H1 (cell line): Measurements from ENCODE around the gene TBX15. TPM values are rescaled to one million over a fixed set of nuclear protein-coding genes. Genes with fewer than 3 reads are reported as not detected.
A peak's percentile ranks its signal among the peaks of the same experiment; 100 is the strongest.

Experiments
- CTCF ChIA-PET: fragments of 300-600 bp; sonication (Branson Sonifier 250); formaldehyde crosslinking; loops from one replicate; lab custom pipeline; 2021; ENCODE audit not compliant: partially characterized antibody; lab: Charles Lee
- POLR2A ChIA-PET: fragments of 300-600 bp; sonication (Branson Sonifier 250); formaldehyde crosslinking; loops from one replicate; lab custom pipeline; 2021; ENCODE audit warnings: inconsistent platforms; ENCODE audit not compliant: partially characterized antibody; lab: Charles Lee
- DNase-seq, 2 experiments: peaks; one replicate each; pipeline versions ENCODE4 v3.0.0 to v3.0.0-alpha.2; 2010 to 2022; ENCODE audit warnings: low spot score in 2 of 2, low read depth in 1 of 2, mixed read lengths in 1 of 2
- FAIRE-seq: peaks from 2 replicates; lab custom pipeline; 2011; peaks lifted over from hg19 to GRCh38; lab: Jason Lieb, UNC
- H2AFZ ChIP-seq: 2 replicates; pipeline ENCODE4 v1.8.1; 2012; ENCODE audit warnings: low read length, inconsistent platforms
- H2AK5ac ChIP-seq: 2 replicates; pipeline ENCODE4 v1.6.1; 2013; ENCODE audit warnings: low read depth, low read length
- H2BK120ac ChIP-seq: replicated peaks from 2 replicates; pipeline ENCODE3; 2013; ENCODE audit warnings: low read depth, low read length, inconsistent platforms
- H2BK12ac ChIP-seq: 2 replicates; pipeline ENCODE4 v1.6.1; 2013; ENCODE audit warnings: low read depth, low read length
- H2BK15ac ChIP-seq: 2 replicates; pipeline ENCODE4 v1.6.1; 2013; ENCODE audit warnings: low read length
- H2BK20ac ChIP-seq: 2 replicates; pipeline ENCODE4 v1.6.1; 2013; ENCODE audit warnings: low read length
- H2BK5ac ChIP-seq: 2 replicates; pipeline ENCODE4 v1.6.1; 2013; ENCODE audit warnings: low read depth, low read length
- H3K14ac ChIP-seq: 2 replicates; pipeline ENCODE4 v1.6.1; 2013; ENCODE audit warnings: inconsistent platforms; ENCODE audit not compliant: insufficient read length
- H3K18ac ChIP-seq: 2 replicates; pipeline ENCODE4 v1.6.1; 2013; ENCODE audit warnings: low read length; ENCODE audit errors: extremely low read depth
- H3K23ac ChIP-seq: 2 replicates; pipeline ENCODE4 v1.6.1; 2013; ENCODE audit warnings: inconsistent platforms; ENCODE audit not compliant: insufficient read length
- H3K23me2 ChIP-seq: 2 replicates; pipeline ENCODE4 v1.6.1; 2013; ENCODE audit warnings: low read depth, low read length
- H3K27ac ChIP-seq: 2 replicates; pipeline ENCODE4 v1.6.1; 2011; ENCODE audit warnings: low read depth, low read length, inconsistent platforms
- H3K27me3 ChIP-seq, 4 experiments: replicated peaks in 1 of 4; 1 replicate in 1 of 4; 2 replicates in 3 of 4; pipeline versions ENCODE4 v1.6.1 to v1.8.1; 2011 to 2013; ENCODE audit warnings: low read length in 3 of 4, mild to moderate bottlenecking in 3 of 4, inconsistent platforms in 2 of 4, mixed read lengths in 2 of 4, moderate library complexity in 1 of 4; ENCODE audit not compliant: control insufficient read depth in 3 of 4, insufficient read depth in 3 of 4; ENCODE audit errors: extremely low read depth in 1 of 4
- H3K36me3 ChIP-seq, 4 experiments: 2 replicates each; pipeline versions ENCODE4 v1.6.1 to v1.8.1; 2011 to 2013; ENCODE audit warnings: mild to moderate bottlenecking in 4 of 4, low read length in 3 of 4, moderate library complexity in 2 of 4, control low read depth in 1 of 4, inconsistent platforms in 1 of 4; ENCODE audit not compliant: insufficient read depth in 4 of 4, control insufficient read depth in 2 of 4
- H3K4ac ChIP-seq: replicated peaks from 2 replicates; pipeline ENCODE3; 2013; ENCODE audit warnings: low read length, low read depth, mixed read lengths, inconsistent platforms; ENCODE audit not compliant: insufficient read length
- H3K4me1 ChIP-seq, 4 experiments: replicated peaks in 1 of 4; 1 replicate in 1 of 4; 2 replicates in 3 of 4; pipeline versions ENCODE4 v1.6.1 to v1.8.1; 2011 to 2013; ENCODE audit warnings: low read length in 3 of 4, inconsistent platforms in 2 of 4, mixed read lengths in 1 of 4; ENCODE audit not compliant: insufficient read depth in 4 of 4, control insufficient read depth in 3 of 4
- H3K4me2 ChIP-seq, 2 experiments: 2 replicates each; pipeline versions ENCODE4 v1.6.1 to v1.8.1; 2011 to 2013; ENCODE audit warnings: low read depth in 2 of 2, low read length in 2 of 2, control low read depth in 1 of 2, inconsistent platforms in 1 of 2, mild to moderate bottlenecking in 1 of 2; ENCODE audit not compliant: insufficient read depth in 1 of 2
- H3K4me3 ChIP-seq, 4 experiments: fragments of 200-600, 300-600 bp in 1 of 4; sonication (generic), shearing (Covaris generic), sonication (Bioruptor Twin) in 1 of 4; 2 replicates each; pipeline versions ENCODE4 v1.5.1 to v1.8.1; 2011 to 2016; ENCODE audit warnings: low read length in 4 of 4, low read depth in 3 of 4, control low read depth in 2 of 4, inconsistent platforms in 2 of 4, mild to moderate bottlenecking in 2 of 4, mixed read lengths in 1 of 4, moderate library complexity in 1 of 4; ENCODE audit not compliant: insufficient read depth in 2 of 4; ENCODE audit errors: extremely low read depth in 1 of 4
- H3K56ac ChIP-seq: replicated peaks from 2 replicates; pipeline ENCODE3; 2013; ENCODE audit warnings: low read depth, mild to moderate bottlenecking, mixed read lengths, low read length, inconsistent platforms; ENCODE audit not compliant: insufficient read length
- H3K79me1 ChIP-seq: 2 replicates; pipeline ENCODE4 v1.6.1; 2013; ENCODE audit warnings: low read depth, low read length, control low read depth
- H3K79me2 ChIP-seq, 2 experiments: 2 replicates each; pipeline versions ENCODE4 v1.6.1 to v1.8.1; 2012 to 2013; ENCODE audit warnings: low read length in 2 of 2, mild to moderate bottlenecking in 2 of 2, inconsistent platforms in 1 of 2; ENCODE audit not compliant: insufficient read depth in 2 of 2, control insufficient read depth in 1 of 2
- H3K9ac ChIP-seq, 4 experiments: replicated peaks in 1 of 4; 1 replicate in 1 of 4; 2 replicates in 3 of 4; pipeline versions ENCODE4 v1.6.1 to v1.8.1; 2011 to 2013; ENCODE audit warnings: low read depth in 3 of 4, low read length in 3 of 4, control low read depth in 2 of 4, mild to moderate bottlenecking in 2 of 4, moderate library complexity in 2 of 4, inconsistent platforms in 1 of 4; ENCODE audit errors: extremely low read depth in 1 of 4
- H3K9me3 ChIP-seq, 2 experiments: 2 replicates each; pipeline versions ENCODE4 v1.6.1 to v1.8.1; 2012 to 2013; ENCODE audit warnings: mild to moderate bottlenecking in 2 of 2, moderate library complexity in 2 of 2, control low read depth in 1 of 2, inconsistent platforms in 1 of 2, low read depth in 1 of 2, low read length in 1 of 2, mixed read lengths in 1 of 2; ENCODE audit not compliant: insufficient read depth in 2 of 2
- H4K20me1 ChIP-seq, 2 experiments: replicated peaks in 1 of 2; 2 replicates each; pipeline versions ENCODE3 to v1.8.1; 2011 to 2013; ENCODE audit warnings: inconsistent platforms in 2 of 2, low read length in 2 of 2, mild to moderate bottlenecking in 1 of 2; ENCODE audit not compliant: insufficient read depth in 2 of 2, control insufficient read depth in 1 of 2
- H4K5ac ChIP-seq: 2 replicates; pipeline ENCODE4 v1.6.1; 2013; ENCODE audit warnings: low read length, low read depth, mixed read lengths, inconsistent platforms; ENCODE audit not compliant: insufficient read length
- H4K8ac ChIP-seq: 2 replicates; pipeline ENCODE4 v1.8.0; 2013; ENCODE audit warnings: mild to moderate bottlenecking, moderate library complexity, low read length, inconsistent platforms; ENCODE audit not compliant: insufficient read depth; ENCODE audit errors: extremely low read depth
- H4K91ac ChIP-seq: replicated peaks from 2 replicates; pipeline ENCODE3; 2013; ENCODE audit warnings: low read length, mixed read lengths, inconsistent platforms; ENCODE audit not compliant: insufficient read length
- CHD2 ChIP-seq: IDR thresholded peaks from 2 replicates; pipeline ENCODE4 v1.6.1; 2012; ENCODE audit warnings: low read length, improper control_type of control experiment
- SIRT6 ChIP-seq: IDR thresholded peaks from one replicate; pipeline ENCODE4 v1.7.1; 2012; ENCODE audit warnings: low read length, inconsistent platforms
- SIX5 ChIP-seq: IDR thresholded peaks from 2 replicates; pipeline ENCODE4 v1.6.1; 2011; ENCODE audit warnings: mild to moderate bottlenecking, low read depth, low read length
- WGBS, 2 experiments: shearing (Covaris generic) in 1 of 2; methylation state at CpG; one replicate each; pipeline versions ENCODE4 v1.1.6 to v1.1.7; 2013 to 2015; ENCODE audit warnings: low lambda C conversion rate in 2 of 2, mixed read lengths in 2 of 2, inconsistent platforms in 1 of 2, low coverage in 1 of 2, missing lambda C conversion rate in 1 of 2; ENCODE audit not compliant: insufficient replicate concordance in 2 of 2, insufficient coverage in 1 of 2, insufficient read length in 1 of 2; ENCODE audit errors: extremely low coverage in 1 of 2, missing lambda C conversion rate in 1 of 2; 5-methylcytosine and 5-hydroxymethylcytosine counted together
- polyA plus RNA-seq, 7 experiments: library from polyadenylated mRNA; depleted of rRNA in 3 of 7; stranded (reverse) in 5 of 7; unstranded in 2 of 7; fragments of >200 nt in 5 of 7; fragments of 200-250 nt in 2 of 7; gene quantifications; 1 replicate in 5 of 7; 2 replicates in 1 of 7; 4 replicates in 1 of 7; pipeline versions ENCODE4 v1.2.1 to v1.2.3, GENCODE V29; 2011 to 2013; ENCODE audit warnings: missing spikeins in 2 of 7, mixed read lengths in 2 of 7
- total RNA-seq: library from RNA; stranded (reverse); fragmentation: NEBNext Ultra II Directional; extraction: Animal tissue kit (Norgen Biotek cat#: 25700); gene quantifications from 2 replicates; pipeline ENCODE4 v1.2.1, GENCODE V29; 2021

TBX15 gene
- total and polyA plus RNA-seq, 2 of the 8 experiments (the other 6 are each of a cell fraction or from before 2014, with no cell fraction given), result 0.14 to 0.24 TPM

GRCh38 chr1:118997225-118997624 lies 9.1 kb upstream of the TBX15 start:
- H4K20me1 ChIP-seq, result peaks cover 7 to 27% of the 10 kb centered on the region in 2 experiments
- H2AK5ac ChIP-seq, result no peak overlapping the region
- H4K8ac ChIP-seq, result 0 out of 2 replicates have a peak overlapping the region, but pooled peaks have one; percentile 29
- no peaks in the 10 kb centered on the region for H3K79me1 ChIP-seq
- no peak overlapping the region for H3K14ac ChIP-seq
- H3K4ac ChIP-seq, result no peak overlapping the region
- no peak overlapping the region for H2BK15ac ChIP-seq
- no peaks in the 10 kb centered on the region for H3K36me3 ChIP-seq
- 33% methylated on average over 7 of the region's 7 CpGs; no CpG with 5 or more reads in 1 of the 2 experiments for WGBS, 2 experiments
- DNase-seq, result no peak
- no peak overlapping the region for H3K27ac ChIP-seq
- H3K56ac ChIP-seq, result no peak overlapping the region
- H3K18ac ChIP-seq, result no peak overlapping the region
- peaks cover 9 to 35% (median 16%) of the 10 kb centered on the region in 4 experiments for H3K4me1 ChIP-seq
- no peak overlapping the region for H2BK5ac ChIP-seq
- no peaks in the 10 kb centered on the region; the same call in 1 of the 2 replicates for H3K23me2 ChIP-seq
- no peak overlapping the region for H3K4me3 ChIP-seq
- no peak overlapping the region for H2BK20ac ChIP-seq
- no peak overlapping the region for H3K23ac ChIP-seq
- no peak overlapping the region for H4K91ac ChIP-seq
- H2BK12ac ChIP-seq, result no peak overlapping the region
- no peak overlapping the region for H2AFZ ChIP-seq
- H2BK120ac ChIP-seq, result no peak overlapping the region
- no peak overlapping the region for H3K4me2 ChIP-seq
- H3K9ac ChIP-seq, result no peak overlapping the region
- H3K27me3 ChIP-seq, result peaks cover 100% of the 10 kb centered on the region in 4 experiments
- ChIA-PET CTCF (interaction anchor here (1.3 to 2.6 kb wide), 3 partner anchors 9 to 14 kb away, joined by 3 to 8 read pairs (median 3); no protein-coding TSS in a partner anchor), POLR2A (interaction anchor here (1.4 kb wide), 1 partner anchor 9 kb away, joined by 3 read pairs; no protein-coding TSS in a partner anchor)
- TF ChIP-seq SIRT6 (no peak), CHD2 (no peak), SIX5 (no peak)
- FAIRE-seq, result no peak
- H3K9me3 ChIP-seq, result no peaks in the 10 kb centered on the region
- no peaks in the 10 kb centered on the region for H3K79me2 ChIP-seq
- H4K5ac ChIP-seq, result no peak overlapping the region
